GM19328 (cell line): ENCODE measurements around the gene PRDX1.
A peak's percentile ranks its signal among the peaks of the same experiment; 100 is the strongest.

ENCODE experiments used
- ATAC-seq: cut with Tn5 transposase; IDR thresholded peaks from one replicate; pipeline ENCODE4 v1.9.1; 2021; ENCODE audit warnings: mild to moderate bottlenecking, moderate library complexity; ENCODE audit not compliant: unreplicated experiment

PRDX1 gene

DNA sequence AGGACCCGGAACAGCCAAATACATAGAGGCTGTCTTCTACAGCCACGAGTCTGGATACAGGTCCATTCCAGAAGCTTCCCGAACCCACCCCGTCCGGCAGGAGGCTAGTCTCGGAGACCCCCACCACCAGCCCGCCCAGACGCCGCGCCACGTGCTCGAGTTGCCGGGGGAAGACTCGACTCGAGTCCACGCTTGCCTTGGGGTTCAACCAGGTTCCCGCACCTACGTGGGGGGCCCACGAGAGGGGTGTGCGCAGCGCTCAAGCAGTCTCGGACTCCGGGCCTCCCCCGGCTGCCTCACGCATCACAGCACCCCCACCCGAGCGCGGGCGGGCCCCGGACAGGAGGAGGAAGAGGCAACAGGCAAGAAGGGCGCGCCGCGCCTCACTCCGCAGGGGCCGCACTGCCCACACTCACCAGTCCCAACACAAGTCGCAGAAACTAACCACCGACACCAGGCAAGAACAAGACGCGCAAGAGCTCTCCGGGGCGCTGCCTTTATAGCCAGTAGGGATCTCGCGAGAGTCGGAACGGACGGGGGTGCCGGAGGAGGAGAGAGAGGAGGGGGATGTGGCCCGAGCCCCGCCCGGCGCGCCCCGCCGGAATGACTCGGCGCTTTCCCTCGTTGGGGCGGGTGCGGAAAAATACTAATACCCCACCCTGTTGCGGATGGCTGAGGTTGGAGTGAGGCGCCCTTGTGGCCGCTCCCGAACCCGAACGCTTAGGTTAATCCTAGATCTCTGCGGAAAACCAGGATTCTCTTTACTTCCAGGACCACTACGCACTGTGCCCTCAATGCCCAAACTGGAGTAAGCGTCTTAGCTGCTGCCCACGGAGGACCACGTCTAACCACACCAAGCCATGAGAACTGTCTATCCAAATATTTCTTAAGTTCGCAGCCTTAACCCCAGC lies at the start of gene PRDX1:
TSS of gene PRDX1 (minus strand) at position 472 of the 911 bp plus-strand sequence. CDS start 2,841 bp downstream, outside the sequence.
- peak; percentile 82 for ATAC-seq

DNA sequence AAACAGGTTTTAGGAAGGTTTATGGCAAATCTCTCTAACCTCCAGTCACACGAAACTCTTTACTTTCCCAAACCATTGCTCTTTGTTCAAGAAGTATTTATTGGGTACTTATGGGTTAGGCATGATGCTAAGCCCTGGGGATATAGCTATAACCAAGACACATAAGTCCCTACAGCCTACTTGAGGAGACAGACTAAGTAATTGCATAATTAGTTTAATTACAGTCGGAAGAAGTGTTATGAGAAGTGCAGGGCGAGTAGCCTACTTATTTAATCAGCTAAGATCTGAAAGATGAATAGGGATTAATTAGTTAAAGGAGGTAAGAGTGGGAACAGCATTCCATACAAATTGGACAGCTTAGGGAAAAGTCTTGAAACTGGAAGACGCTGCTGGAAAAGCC lies 48.9 kb upstream of the PRDX1 start:
- no peak for ATAC-seq

DNA sequence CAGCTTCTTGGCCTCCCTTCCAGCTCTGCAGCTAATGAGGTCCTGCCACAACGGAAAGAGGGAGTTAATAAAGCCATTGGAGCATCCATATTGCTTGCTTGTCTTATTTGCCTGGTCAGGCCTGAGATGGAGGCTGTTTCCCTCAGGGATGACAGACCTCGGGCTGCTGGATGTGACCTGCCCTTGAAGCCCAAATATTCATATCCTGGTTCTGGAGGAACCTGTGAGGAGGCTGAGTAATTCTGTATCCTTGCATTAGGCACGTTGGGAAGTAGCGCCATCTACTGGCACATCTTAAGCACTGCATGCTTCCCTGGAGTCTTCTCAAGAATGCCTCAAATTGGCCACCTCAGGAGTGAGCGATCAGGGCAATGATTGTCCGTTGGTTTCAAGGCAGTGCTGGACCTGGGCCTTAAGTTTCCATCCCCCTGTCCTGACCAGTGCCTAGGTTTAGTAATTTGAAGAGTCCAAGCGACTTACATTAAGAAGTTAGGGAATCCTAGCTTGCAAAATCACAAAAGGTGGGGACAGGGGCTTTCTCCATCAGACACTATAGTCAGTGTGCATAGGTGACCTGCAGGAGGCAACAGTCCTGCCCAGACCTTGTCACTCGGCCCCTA lies 48.4 kb upstream of the PRDX1 start:
- no peak for ATAC-seq

DNA sequence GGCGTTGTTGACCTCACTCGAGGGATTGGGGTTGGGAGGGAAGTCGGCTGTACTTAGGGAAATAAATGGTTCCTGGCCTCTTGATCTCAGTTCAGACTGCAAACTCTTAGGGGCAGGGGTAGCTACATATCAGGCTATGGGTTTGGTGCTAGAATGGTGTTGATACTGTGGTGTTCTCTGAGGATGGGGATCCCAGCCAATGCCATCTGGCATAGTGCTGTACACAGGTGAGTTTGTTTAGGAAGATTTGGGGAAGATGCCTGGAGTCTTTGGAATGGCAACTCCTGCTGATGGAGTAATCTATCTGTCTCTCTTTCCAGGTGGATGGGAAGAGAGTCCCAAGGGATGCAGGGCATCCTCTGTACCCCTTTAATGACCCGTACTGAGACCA lies 47.9 kb upstream of the PRDX1 start:
- ATAC-seq = no peak

DNA sequence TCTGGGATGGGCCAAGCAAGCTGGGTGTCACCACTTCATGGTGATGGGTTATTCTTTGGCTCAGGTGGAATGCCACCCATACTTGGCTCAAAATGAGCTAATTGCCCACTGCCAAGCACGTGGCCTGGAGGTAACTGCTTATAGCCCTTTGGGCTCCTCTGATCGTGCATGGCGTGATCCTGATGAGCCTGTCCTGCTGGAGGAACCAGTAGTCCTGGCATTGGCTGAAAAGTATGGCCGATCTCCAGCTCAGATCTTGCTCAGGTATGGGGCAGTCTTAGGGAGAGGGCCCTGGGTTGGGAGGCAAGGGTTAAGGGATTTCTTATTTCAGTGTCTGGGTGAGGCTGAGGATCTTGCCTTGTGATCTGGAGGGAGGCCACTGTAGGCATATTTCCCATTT lies 46.7 kb upstream of the PRDX1 start:
- ATAC-seq = no peak

DNA sequence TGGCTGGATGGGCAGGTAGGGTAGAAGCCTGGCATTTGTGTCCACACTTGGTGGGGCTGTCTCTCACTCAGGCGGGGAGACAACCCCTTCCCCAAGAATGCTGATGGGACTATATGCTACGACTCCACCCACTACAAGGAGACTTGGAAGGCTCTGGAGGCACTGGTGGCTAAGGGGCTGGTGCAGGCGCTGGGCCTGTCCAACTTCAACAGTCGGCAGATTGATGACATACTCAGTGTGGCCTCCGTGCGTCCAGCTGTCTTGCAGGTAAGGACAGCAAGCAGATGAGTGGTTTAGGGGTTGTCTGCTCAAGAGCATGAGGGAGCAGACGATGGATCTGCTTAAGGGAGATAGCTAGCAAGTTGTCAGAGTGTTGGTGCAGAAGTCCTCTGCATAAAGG lies 46.2 kb upstream of the PRDX1 start:
- ATAC-seq = no peak

DNA sequence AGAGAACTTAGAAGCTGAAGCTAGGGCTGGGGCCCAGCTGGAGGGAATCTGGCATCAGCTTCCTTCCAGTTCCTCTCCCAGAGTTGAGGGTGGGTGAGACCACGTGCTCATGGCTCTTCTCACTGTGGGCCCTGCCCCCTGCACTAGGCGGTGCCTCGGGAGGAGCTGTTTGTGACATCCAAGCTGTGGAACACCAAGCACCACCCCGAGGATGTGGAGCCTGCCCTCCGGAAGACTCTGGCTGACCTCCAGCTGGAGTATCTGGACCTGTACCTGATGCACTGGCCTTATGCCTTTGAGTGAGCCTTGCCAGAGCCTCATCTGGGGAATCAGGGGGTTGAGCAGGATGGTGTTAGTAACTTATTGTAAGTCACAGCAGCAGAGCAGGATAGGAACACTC lies 45.0 kb upstream of the PRDX1 start:
- ATAC-seq = no peak

DNA sequence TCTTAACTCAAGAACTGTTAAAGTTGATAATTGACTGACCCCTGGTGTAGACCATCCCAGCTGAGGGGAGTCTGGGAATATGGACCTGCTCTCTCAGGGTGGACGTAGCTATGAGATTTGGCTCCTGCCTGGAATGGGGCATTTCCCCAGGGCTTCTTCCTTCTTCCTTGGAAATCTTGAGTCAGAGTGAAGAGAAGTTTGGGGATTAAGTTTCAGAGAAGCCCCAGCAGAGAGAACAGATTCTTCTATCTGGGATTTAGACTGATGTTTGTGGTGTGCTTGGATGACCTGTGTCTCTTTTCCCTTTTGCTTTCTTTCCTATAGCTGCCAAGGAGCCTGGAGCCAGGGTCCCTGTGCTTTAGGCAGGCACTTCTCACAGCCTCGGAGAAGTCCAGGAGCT lies 42.2 kb upstream of the PRDX1 start:
- ATAC-seq = no peak

DNA sequence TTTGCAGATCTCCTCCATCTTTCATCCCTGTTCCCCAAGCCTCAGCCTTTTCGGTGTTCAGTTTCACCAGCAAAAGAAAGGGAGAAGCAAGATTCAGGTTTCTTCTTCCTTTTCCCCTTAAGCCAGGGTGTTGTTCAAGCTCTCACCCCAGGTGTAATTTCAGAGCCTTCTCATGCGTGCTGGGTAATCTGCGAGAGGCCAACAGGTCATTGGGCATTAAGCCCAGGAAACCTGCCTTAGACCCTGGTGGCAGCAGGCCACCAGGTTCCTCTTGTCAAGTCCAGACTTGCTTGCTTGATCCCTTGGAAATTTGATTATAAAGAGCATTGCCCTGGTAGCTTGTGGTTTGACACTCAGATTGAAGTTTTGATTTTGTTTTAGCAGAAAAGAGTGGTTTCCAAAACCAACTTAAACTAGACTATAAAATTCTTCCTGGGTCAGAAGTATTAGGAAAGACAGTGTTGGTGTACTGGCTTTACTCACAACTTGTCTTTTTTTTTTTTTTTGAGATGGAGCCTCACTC lies 35.8 kb upstream of the PRDX1 start:
- no peak for ATAC-seq

DNA sequence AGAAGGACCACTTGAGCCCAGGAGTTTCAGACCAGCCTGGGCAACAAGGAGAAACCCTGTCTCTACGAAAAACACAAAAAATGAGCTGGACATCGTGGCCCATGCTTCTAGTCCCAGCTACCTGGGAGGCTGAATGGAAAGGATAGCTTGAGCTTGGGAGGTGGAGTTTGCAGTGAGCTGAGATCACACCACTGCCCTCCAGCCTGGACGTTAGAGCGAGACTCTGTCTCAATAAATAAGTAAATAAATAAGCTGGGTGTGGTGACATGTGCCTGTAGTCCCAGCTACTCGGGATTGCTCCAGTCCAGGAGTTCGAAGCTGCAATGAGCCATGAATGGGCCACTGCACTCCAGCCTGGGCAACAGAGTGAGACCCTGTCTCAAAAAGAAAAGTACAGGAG lies 32.5 kb upstream of the PRDX1 start:
- ATAC-seq = no peak

DNA sequence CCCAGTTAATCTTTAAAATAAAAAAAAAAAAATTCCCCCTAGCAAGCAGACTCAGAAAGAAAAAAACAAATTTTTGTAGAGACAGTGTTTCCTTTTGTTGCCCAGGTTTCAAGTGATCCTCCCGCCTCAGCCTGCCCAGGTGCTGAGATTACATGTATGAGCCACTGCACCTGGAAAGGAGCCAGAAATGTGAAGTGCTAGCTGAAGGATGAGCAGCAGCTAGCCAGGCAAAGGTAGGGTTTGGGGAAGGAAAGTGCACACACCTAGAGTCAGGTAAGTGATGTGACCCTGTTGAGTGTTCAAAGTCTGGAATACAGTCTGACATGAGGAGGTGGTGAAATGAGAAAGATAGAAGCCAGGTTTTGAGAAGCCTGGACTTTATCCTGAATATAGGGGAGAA lies 30.6 kb upstream of the PRDX1 start:
- no peak for ATAC-seq

DNA sequence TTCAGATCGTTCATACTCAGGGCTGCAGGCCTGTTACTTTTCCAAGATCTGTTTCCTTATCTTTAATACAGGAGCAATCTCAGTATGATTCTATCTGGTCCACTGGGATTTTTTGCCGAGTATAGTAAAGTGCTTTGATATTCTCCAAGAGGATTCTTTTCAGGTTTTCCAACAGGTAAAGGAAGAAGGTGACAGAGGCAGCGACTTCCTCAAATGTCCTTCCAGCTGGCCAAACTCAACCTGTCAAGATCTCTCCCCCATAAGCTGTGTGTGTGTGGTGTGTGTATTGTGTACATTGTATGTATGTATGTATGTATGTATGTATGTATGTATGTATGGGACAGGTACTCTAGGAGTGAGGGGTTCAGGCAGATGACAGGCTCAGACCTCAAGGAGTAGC lies 30.0 kb upstream of the PRDX1 start:
- ATAC-seq = no peak

DNA sequence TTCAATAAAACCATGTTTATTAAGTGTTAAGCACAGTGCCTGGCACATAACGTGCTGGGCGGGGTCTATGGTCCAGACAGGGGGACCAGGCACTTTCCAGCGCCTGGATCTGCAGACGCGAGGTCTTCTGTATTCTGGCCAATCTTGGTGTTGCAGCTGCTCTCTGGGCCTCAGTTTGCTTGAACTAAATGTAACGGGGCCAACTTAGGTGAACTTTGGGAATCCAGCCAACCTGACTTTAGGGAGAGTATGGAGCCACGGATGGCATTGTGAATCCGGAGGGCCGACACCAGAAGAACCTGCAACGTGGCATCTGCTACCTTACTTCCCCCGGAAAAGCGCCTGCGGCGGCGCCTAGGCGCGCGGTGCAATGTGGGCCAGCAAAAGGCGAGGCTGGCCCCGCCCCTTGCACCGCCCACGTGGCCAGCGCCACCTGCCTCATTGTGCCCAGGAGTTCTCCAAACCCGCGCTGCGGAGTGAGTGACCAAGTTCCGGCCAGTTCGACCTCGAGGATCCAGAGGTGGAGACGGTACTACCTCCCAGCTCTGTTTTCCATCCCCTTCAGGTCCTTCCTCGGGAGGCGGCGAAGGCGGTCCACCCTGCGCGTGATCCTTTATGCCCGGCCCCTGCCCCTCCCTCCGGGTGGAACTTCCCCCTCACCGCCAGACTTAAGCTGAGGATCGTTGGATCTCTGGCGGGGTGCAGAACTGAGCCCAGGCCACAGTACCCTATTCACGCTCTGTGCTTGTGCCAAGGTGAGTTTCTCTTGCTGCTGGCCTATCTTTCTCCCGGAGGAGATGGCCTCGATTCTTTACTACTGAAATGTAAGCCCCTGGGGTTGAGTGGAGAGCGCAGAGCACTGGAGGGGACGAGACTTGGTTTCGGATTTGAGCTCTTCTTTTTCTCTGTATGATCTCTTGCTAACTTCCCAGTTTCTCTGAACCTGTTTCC lies 29.0 kb upstream of the PRDX1 start, which contains the start of gene AKR1A1:
TSS of gene AKR1A1 (plus strand) at position 426 of the 951 bp plus-strand sequence. CDS start 10,969 bp downstream, outside the sequence.
- ATAC-seq = peak; percentile 83

DNA sequence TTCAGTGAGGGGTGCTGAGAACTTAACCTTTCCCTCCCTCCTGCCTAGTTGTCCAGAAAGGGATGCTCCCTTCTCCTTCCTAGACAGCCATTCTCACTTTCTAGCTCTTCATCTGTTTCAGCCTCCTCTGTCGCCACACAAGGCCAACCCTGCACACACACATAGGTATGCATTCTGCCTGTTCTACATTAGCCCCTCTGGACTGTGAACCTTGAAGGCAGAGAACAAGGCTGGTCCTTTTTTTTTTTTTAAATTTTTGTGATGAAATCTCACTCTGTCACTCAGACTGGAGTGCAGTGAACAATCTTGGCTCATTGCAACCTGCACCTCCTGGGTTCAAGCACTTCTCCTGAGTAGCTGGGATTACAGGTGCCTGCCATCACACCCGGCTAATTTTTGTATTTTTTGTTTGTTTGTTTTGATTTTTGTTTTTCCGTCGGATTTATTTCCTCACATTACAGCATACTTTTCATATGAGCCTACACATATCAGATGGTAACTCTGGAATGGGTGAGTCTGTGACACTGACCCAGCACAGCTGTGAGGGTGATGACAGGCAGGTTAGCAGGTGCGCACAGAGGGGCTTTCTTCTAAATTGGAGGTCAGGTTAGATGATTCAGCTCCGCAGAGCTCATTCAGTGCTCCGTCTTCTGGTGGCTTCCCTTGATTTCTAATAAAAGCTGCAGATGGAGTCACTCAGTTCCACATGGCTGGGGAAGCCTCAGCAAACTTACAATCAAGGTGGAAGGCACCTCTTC lies 24.0 kb upstream of the PRDX1 start:
- ATAC-seq = no peak

DNA sequence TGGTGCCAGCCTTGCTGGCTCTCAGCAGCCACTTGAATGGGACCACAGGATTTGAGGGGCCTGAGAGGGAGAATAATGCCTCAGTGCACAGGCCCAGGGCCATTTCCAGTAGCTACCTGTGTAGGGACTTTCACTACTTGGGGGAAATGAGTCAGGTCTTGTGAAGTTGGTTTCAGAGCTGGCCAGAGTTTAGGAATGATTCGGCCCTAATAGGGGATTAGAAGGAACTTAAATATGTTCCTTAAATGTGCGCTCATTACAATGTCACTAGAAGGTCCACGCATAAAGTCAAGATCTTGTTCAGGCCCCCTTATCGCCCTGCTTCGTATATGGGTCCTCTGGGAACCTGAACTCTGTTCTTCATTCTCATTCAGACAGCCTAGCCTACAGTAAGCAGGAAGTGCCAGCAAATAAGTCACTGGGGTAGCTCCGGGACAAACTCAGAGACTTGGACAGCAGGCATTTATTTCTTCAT lies 23.4 kb upstream of the PRDX1 start:
- ATAC-seq = no peak

DNA sequence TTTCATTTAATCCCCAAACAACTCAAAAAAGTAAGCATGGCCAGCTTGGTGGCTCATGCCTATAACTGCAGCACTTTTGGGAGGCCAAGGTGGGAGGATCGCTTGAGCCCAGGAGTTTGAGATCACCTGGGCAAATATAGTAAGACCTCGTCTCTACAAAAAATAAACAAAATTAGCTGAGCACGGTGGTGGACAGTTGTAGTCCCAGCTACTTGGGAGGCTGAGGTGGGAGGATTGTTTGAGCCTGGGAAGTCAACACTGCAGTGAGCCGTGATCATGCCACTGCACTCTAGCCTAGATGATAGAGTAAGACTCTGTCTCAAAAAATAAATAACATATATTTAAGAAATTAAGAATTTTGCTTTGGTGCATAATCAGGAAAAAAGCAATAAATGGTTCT lies 22.8 kb upstream of the PRDX1 start:
- ATAC-seq = no peak

DNA sequence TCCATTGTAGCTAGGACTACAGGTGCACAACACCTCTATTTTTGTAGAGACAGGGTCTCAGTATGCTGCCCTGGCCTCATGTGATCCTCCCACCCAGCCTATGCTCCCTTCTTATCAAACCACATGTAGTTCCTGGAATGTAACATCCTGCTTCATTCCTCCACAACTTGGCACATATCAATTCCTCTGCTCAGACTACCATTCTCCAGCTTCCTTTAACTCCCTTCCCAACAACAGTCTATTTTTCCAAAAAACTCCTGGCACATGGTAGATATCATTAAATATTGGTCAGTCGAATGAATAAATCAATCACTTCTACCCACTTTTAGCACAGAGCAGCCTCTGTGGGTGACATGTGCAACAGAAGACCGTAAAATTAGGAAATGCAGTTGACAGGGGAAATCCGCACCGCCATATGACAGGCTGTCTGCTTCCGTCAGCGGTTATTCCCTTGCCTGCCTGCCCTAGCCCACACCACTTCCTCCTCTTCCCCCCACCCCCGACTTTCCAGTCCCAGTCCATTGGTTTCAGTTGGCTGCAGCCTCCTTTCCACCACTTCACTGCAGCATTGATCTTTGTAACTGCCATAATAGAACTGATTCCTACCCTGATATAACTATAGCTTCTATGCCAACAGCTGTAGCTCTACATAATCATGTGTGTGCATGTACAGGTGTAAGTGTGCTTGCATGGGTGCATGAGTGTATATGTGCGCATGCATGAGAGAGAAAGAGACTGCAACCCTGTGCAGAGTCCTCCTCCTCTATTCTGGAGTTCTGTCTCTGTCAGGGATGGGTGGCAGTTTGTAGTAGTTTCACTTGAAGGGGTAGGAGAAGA lies 22.1 kb upstream of the PRDX1 start:
- no peak for ATAC-seq

DNA sequence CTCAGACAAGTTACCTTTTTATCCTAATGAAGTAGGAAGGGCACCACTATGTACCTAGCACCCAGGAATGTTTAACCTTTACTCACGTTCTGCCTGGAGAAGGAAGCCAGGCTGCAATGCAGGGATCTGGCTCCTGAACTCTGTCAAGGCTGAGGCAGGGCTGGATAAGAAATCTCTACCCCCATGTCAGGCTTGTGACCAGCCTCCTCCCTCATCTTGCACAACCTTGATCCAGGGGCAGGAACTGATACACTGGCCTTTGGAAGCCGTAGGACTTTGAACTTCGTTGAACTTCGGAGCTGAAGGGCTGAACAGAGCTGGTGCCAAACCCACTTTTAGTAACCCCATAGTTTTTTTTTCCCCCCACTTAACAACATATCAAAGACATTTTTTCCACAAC lies 20.9 kb upstream of the PRDX1 start:
- no peak for ATAC-seq

DNA sequence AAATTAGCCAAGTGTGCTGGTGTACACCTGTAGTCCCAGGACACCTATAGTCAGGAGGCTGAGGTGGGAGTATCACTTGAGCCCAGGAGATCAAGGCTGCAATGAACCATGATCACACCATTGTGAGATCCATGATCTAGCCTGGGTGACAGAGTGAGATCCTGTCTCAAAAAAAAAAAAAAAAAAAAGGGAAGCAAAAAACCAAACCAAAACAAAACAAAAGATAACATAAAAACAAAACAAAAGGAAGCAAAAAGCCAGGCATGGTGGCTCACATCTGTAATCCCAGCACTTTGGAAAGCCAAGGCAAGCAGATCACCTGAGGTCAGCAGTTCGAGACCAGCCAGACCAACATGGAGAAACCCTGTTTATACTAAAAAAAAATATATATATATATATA lies 19.5 kb upstream of the PRDX1 start:
- ATAC-seq = no peak
